Measurements from ENCODE around the gene SCML2. TPM values are rescaled to one million over a fixed set of nuclear protein-coding genes. Genes with fewer than 3 reads are reported as not detected.

SCML2 gene
- total and polyA plus RNA-seq, 10 of the 15 experiments (the other 5 are each of a cell fraction or from before 2014, with no cell fraction given) = 1.5 to 4.4 (median 2.6) TPM

- ChIA-PET POLR2A (no interaction called here), CTCF (interaction anchor here (1.0 kb wide), 1 partner anchor 15 kb away, joined by 3 read pairs; no protein-coding TSS in a partner anchor), SMC1A (ENCODE audit: uncharacterized antibody, unreplicated experiment) (interaction anchor here (0.7 kb wide), 1 partner anchor 34 kb away, joined by 3 read pairs; no protein-coding TSS in a partner anchor), RAD21 (ENCODE audit: unreplicated experiment) (no interaction called here)
- DNase-seq (ENCODE audit: low read depth, low spot score) = no peak
- 0% methylated on average over 4 of the region's 4 CpGs for WGBS (ENCODE audit: insufficient coverage, insufficient replicate concordance, low lambda C conversion rate, missing lambda C conversion rate)
- Histone ChIP-seq H3K4me3 (no peak overlapping the region), H3K27ac (ENCODE audit: control insufficient read depth, insufficient read depth) (no peak overlapping the region), H3K79me2 (ENCODE audit: control insufficient read depth, insufficient read depth, low read length) (no peaks in the 10 kb centered on the region), H3K4me1 (ENCODE audit: control insufficient read depth, insufficient read depth, low read length) (no peaks in the 10 kb centered on the region), H3K36me3 (ENCODE audit: control insufficient read depth in 2 of 2, insufficient read depth in 2 of 2, low read length in 1 of 2) (no peaks in the 10 kb centered on the region), H3K9me3 (replicated peaks; ENCODE audit: control insufficient read depth, insufficient read depth, low read length) (no peaks in the 10 kb centered on the region), H4K20me1 (ENCODE audit: control insufficient read depth, insufficient read depth) (no peaks in the 10 kb centered on the region), H2AFZ (ENCODE audit: control insufficient read depth, low read depth, low read length) (no peak overlapping the region), H3K27me3 (replicated peaks in 1 of 2; ENCODE audit: control insufficient read depth in 2 of 2, insufficient read depth in 2 of 2, low read length in 1 of 2) (no peaks in the 10 kb centered on the region), H3K4me2 (ENCODE audit: control insufficient read depth, insufficient read depth) (no peak overlapping the region), H3K9ac (ENCODE audit: control insufficient read depth, insufficient read depth, low read length) (no peak overlapping the region)
- no peak for FAIRE-seq
- no peak for TF ChIP-seq ZZZ3 (IDR thresholded peaks at IDR 0.05; ENCODE audit: control insufficient read depth, insufficient read length, low read depth)
- TF ChIP-seq BACH1 (IDR thresholded peaks at IDR 0.05; ENCODE audit: borderline replicate concordance) = no peak
- TF ChIP-seq FOXM1 (IDR thresholded peaks at IDR 0.05; ENCODE audit: low read depth, low read length) = no peak
- no peak for TF ChIP-seq SKIL (IDR thresholded peaks at IDR 0.05; ENCODE audit: low read depth, poor library complexity, severe bottlenecking)
- TF ChIP-seq CREM (IDR thresholded peaks at IDR 0.05; ENCODE audit: low read depth) = no peak
- no peak for TF ChIP-seq ZNF274 (IDR thresholded peaks at IDR 0.05; ENCODE audit: insufficient read depth, insufficient read length)
- TF ChIP-seq ETV6 (conservative IDR thresholded peaks at IDR 0.05 in 1 of 2, IDR thresholded peaks at IDR 0.05 in 1 of 2; ENCODE audit: borderline replicate concordance in 1 of 2, low read depth in 1 of 2) = no peak
- no peak for TF ChIP-seq MTA2 (IDR thresholded peaks at IDR 0.05; ENCODE audit: low read depth)
- no peak for TF ChIP-seq TAF1 (IDR thresholded peaks at IDR 0.05; ENCODE audit: borderline replicate concordance, low read depth, low read length)
- no peak for TF ChIP-seq IRF4 (IDR thresholded peaks at IDR 0.05; ENCODE audit: low read depth, low read length)
- no peak for TF ChIP-seq NRF1 (conservative IDR thresholded peaks at IDR 0.05; ENCODE audit: low read depth, low read length)
- no peak for TF ChIP-seq RBBP5 (conservative IDR thresholded peaks at IDR 0.05)
- TF ChIP-seq ZNF622 (IDR thresholded peaks at IDR 0.05) = no peak
- no peak for TF ChIP-seq CHD4 (IDR thresholded peaks at IDR 0.05)
- TF ChIP-seq ZNF207 (IDR thresholded peaks at IDR 0.05; ENCODE audit: borderline replicate concordance) = no peak
- ATAC-seq = no peak
- no TSS peak for BruUV-seq (replicated peaks)
- intact Hi-C loops (cut with micrococcal nuclease; ENCODE audit: unreplicated experiment) (no loop called here), in situ Hi-C loops (cut with MboI) (no loop called here)
These were observed 64.3 kb downstream of the SCML2 start for GRCh38 chrX:18290200-18290599.
